Ectodermal cell (in vitro differentiated cells): ENCODE results near the gene C17orf75.

ENCODE experiments used
- H3K27ac ChIP-seq: 2 replicates; pipeline ENCODE4 v1.7.0; 2013; ENCODE audit warnings: mild to moderate bottlenecking, low read depth, low read length; ENCODE audit not compliant: insufficient read depth, poor library complexity, severe bottlenecking
- H3K27me3 ChIP-seq: 2 replicates; pipeline ENCODE4 v1.7.0; 2013; ENCODE audit warnings: mild to moderate bottlenecking, low read length; ENCODE audit not compliant: insufficient read depth, control insufficient read depth, poor library complexity, severe bottlenecking
- H3K36me3 ChIP-seq: one replicate; pipeline ENCODE4 v1.7.0; 2013; ENCODE audit warnings: low read length; ENCODE audit not compliant: control insufficient read depth, insufficient read depth
- H3K4me1 ChIP-seq: one replicate; pipeline ENCODE4 v1.7.0; 2013; ENCODE audit warnings: low read length; ENCODE audit not compliant: control insufficient read depth, insufficient read depth
- H3K4me3 ChIP-seq: 2 replicates; pipeline ENCODE4 v1.7.0; 2013; ENCODE audit warnings: low read depth, low read length, control low read depth; ENCODE audit not compliant: insufficient read depth
- H3K9me3 ChIP-seq: 2 replicates; pipeline ENCODE4 v1.7.0; 2013; ENCODE audit warnings: mild to moderate bottlenecking, low read length, moderate library complexity; ENCODE audit not compliant: control insufficient read depth
- WGBS, 2 experiments: methylation state at CpG; one replicate each; pipeline ENCODE4 v1.1.7; 2013; ENCODE audit warnings: missing lambda C conversion rate in 2 of 2; 5-methylcytosine and 5-hydroxymethylcytosine counted together

Gene C17orf75

GRCh38 chr17:32345951-32346600 lies 4.1 kb upstream of the C17orf75 start:
- Histone ChIP-seq H3K4me3 (no peak overlapping the region), H3K9me3 (no peaks in the 10 kb centered on the region), H3K36me3 (no peaks in the 10 kb centered on the region), H3K27me3 (no peaks in the 10 kb centered on the region), H3K27ac (no peak overlapping the region), H3K4me1 (no peaks in the 10 kb centered on the region)
- WGBS, 2 experiments = 89 to 92% methylated on average over 11 of the region's 11 CpGs

DNA sequence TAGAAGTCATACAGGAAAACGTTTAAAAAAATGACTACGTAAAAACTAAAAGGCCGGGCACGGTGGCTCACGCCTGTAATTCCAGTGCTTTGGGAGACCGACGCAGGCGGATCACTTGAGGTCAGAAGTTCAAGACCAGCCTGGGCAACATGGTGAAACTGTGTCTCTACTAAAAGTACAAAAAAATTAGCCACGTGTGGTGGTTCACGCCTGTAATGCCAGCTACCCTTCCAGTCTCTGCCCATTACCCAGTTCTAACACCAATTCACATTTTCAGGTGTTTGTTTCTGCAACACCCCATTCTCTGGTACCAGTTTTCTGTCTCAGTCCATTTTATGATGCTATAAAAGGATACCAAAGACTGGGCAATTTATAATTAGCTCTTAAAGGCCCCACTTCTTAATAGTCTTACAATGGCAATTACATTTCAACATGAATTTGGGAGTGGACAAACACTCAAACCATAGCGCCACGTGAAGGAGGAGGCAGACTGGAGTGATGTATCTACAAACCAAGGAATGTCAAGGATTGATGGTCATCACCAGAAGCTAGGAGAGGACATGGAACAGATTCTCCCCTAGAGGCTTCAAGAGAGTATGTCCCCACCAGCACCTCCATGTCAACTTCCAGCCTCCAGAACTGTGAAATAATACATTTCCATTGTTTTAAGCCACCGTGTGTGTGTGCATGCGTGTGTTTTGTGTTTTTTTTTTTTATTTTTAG lies 791 bp upstream of the C17orf75 start:
- Histone ChIP-seq H3K4me1 (no peaks in the 10 kb centered on the region), H3K27me3 (no peaks in the 10 kb centered on the region), H3K4me3 (peak overlapping the region; percentile 70), H3K36me3 (peaks cover 16% of the 10 kb centered on the region), H3K27ac (no peak overlapping the region), H3K9me3 (no peaks in the 10 kb centered on the region)
- 90 to 91% methylated on average over 12 of the region's 14 CpGs for WGBS, 2 experiments

GRCh38 chr17:32341141-32341856 lies 674 bp downstream of the C17orf75 start:
- WGBS, 2 experiments = 14 to 17% methylated on average over 12 to 13 of the region's 13 CpGs
- Histone ChIP-seq H3K27ac (no peak overlapping the region), H3K9me3 (no peaks in the 10 kb centered on the region), H3K36me3 (peaks cover 25% of the 10 kb centered on the region), H3K4me3 (peak overlapping the region; percentile 70), H3K4me1 (no peaks in the 10 kb centered on the region), H3K27me3 (no peaks in the 10 kb centered on the region)

- Histone ChIP-seq H3K27ac (no peak overlapping the region), H3K4me1 (no peaks in the 10 kb centered on the region), H3K36me3 (peaks cover 44% of the 10 kb centered on the region), H3K4me3 (no peak overlapping the region), H3K27me3 (no peaks in the 10 kb centered on the region), H3K9me3 (no peaks in the 10 kb centered on the region)
- WGBS, 2 experiments = 95% methylated on average over 4 of the region's 4 CpGs
Measured at GRCh38 chr17:32335687-32336086, 6.3 kb downstream of the C17orf75 start.

DNA sequence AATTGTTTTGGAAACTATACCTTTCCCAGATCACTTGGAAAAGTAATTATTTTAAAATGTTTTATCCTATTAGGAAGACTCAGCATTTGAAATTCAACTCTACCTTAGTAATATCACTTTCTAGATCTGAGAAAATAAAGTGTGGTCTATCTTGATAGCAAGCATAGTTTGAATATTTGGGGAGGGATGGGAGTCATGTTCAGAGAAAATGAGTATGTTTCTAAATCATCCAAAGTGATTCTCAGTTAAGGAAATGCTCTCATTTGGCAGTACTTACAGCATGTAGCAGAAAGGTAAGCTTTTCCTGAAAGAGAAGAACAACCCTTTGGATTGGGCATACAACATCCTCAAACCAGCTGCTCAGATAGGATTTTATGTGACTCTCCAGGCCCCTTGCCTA lies 6.9 kb downstream of the C17orf75 start:
- H3K27me3 ChIP-seq = no peaks in the 10 kb centered on the region
- no peak overlapping the region for H3K4me3 ChIP-seq
- no peaks in the 10 kb centered on the region for H3K4me1 ChIP-seq
- no peaks in the 10 kb centered on the region for H3K9me3 ChIP-seq
- H3K36me3 ChIP-seq = peaks cover 44% of the 10 kb centered on the region
- H3K27ac ChIP-seq = no peak overlapping the region

GRCh38 chr17:32333187-32333586 lies 8.8 kb downstream of the C17orf75 start:
- Histone ChIP-seq H3K27ac (no peak overlapping the region), H3K9me3 (no peaks in the 10 kb centered on the region), H3K36me3 (peaks cover 33% of the 10 kb centered on the region), H3K4me1 (no peaks in the 10 kb centered on the region), H3K27me3 (no peaks in the 10 kb centered on the region), H3K4me3 (no peak overlapping the region)
- 91% methylated on average over 1 of the region's 2 CpGs for WGBS, 2 experiments

- Histone ChIP-seq H3K36me3 (peaks cover 19% of the 10 kb centered on the region), H3K4me1 (no peaks in the 10 kb centered on the region), H3K27me3 (no peaks in the 10 kb centered on the region), H3K9me3 (no peaks in the 10 kb centered on the region), H3K4me3 (no peak overlapping the region), H3K27ac (no peak overlapping the region)
- WGBS, 2 experiments = 97 to 100% methylated on average over 2 of the region's 3 CpGs
Measured at GRCh38 chr17:32331243-32332040, 10.5 kb downstream of the C17orf75 start.

DNA sequence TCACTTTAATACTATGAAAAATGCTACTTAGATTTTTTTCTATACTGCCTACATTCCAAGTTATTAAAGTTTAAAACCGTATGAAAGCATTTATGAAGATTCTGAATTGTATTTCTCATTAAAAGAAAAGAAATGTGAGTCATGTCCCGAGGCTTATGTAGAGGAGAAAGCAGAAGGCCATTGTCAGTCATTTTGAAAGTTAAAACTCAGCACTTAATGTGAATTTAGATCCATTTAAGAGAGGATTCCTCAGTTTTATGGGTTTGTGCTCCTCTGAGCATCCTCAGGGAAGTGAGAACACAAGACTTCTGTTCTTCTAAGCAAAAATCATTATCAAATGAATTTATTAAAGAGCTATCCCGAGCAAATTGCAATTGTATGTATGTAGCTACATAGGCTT lies 11.8 kb downstream of the C17orf75 start:
- no peak overlapping the region for H3K27ac ChIP-seq
- H3K27me3 ChIP-seq = no peaks in the 10 kb centered on the region
- H3K9me3 ChIP-seq = no peaks in the 10 kb centered on the region
- peaks cover 13% of the 10 kb centered on the region for H3K36me3 ChIP-seq
- H3K4me3 ChIP-seq = no peak overlapping the region
- no peaks in the 10 kb centered on the region for H3K4me1 ChIP-seq
- 93 to 95% methylated on average over 3 of the region's 3 CpGs for WGBS, 2 experiments

- 92 to 94% methylated on average over 1 of the region's 1 CpG for WGBS, 2 experiments
- H3K27me3 ChIP-seq = no peaks in the 10 kb centered on the region
- H3K9me3 ChIP-seq = no peaks in the 10 kb centered on the region
- no peaks in the 10 kb centered on the region for H3K36me3 ChIP-seq
- peaks cover 9% of the 10 kb centered on the region for H3K4me1 ChIP-seq
- H3K27ac ChIP-seq = no peak overlapping the region
- no peak overlapping the region for H3K4me3 ChIP-seq
Measured at GRCh38 chr17:32327911-32328310, 14.1 kb downstream of the C17orf75 start.
